GM21526 (cell line): ENCODE results near the gene DPEP1.
"Not testable (repeated sequence)": the region's sequence is repeated elsewhere in the genome, so short reads cannot be mapped to it uniquely, and the experiment has no call there.

Source experiments
- ATAC-seq: cut with Tn5 transposase; IDR thresholded peaks from one replicate; pipeline ENCODE4 v1.9.1; 2021; ENCODE audit warnings: moderate library complexity; ENCODE audit not compliant: unreplicated experiment, low FRiP score

Gene DPEP1

GRCh38 chr16:89576153-89577054 is 37.0 kb upstream of the DPEP1 start:
- ATAC-seq = no peak

GRCh38 chr16:89577055-89577759 is 36.2 kb upstream of the DPEP1 start:
- ATAC-seq = no peak

GRCh38 chr16:89579351-89579750 is 34.1 kb upstream of the DPEP1 start:
- no peak for ATAC-seq

DNA sequence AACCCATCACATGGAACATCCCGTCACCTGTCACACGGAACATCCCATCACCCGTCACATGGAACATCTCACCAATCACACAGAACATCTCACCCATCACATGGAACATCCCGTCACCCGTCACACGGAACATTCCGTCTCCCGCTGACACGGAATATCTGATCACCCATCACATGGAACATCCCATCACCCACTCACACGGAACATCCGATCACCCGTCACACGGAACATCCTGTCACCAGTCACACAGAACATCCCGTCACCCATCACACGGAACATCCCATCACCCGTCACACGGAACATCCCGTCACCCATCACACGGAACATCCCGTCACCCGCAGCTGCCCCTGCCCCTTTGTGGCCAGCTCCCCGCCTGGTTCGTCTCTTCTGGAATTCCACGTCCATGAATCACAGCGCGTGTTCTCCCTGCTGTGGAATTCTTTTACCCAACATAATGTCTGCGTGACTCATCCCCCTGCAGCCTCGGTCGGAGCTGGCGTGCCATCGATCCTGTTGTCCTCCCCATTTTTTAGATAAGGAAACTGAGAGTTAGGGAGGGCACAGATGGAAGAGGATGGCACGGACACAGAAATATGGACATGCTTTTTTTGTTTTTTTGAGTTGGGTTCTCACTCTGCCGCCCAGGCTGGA is 32.3 kb upstream of the DPEP1 start:
- no peak for ATAC-seq

GRCh38 chr16:89581861-89582563 is 31.4 kb upstream of the DPEP1 start:
- ATAC-seq = no peak

DNA sequence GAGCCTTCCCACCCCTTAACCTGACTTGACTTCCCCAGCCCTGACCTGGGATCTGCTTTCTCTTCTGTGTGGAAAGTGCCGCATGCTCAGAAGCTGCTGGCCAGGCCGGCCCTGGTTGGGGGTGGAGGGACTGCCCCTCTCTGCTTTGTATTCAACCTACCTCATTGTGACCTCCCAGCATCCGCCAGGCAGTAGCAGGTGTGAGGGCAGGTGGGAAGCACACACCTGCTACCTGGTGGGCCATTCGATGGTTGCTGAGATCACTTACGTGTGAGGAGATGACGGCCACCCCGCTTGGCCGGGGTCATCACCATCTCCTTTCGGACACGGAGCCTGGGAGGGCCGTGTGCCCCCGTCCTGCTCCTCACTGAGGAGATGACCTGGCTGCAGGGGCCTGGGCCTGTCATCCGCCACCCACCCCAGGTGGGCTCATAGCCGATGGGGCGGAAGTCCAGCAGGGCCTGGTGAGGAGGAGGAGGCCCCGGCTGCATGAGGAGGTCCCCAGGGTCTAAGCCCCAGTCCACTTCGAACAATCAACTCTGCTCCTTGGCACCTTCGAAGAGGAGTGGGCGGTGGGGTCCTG is 30.7 kb upstream of the DPEP1 start:
- no peak for ATAC-seq

DNA sequence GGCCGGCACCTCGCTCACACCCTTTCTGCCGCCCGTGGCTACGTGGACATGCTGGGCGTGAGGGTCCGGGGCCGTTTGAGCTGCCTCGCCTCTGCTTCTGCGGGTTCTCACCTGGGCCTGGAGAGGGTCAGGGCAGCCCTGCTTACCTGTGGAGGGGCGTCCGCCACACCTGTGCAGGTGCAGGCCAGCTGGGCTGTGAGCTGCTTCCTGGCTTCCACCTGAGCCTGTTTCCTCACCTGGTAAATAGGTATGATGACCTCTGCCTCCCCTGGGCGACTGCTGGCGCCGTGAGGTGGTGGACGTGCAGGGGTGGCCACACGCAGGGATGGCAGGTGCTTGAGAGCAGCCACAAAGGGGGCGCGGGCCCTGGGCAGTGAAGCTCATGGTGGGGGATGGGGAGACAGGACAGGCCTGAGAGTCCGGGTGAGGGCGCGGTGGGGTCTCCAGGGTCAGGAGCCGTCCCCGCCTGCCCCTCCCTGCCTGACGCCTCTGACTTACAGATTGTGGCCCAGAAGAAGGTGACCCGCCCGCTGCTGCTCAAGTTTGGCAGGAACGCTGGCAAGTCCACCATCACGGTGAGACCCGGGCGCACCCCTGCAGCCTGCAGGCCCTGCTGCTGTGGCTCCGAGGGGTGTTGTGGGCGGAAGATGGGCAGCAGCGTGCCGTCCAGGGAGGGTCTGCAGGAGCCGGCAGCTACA is 30.1 kb upstream of the DPEP1 start:
- ATAC-seq = no peak

GRCh38 chr16:89583895-89584644 is 29.4 kb upstream of the DPEP1 start:
- ATAC-seq = no peak

DNA sequence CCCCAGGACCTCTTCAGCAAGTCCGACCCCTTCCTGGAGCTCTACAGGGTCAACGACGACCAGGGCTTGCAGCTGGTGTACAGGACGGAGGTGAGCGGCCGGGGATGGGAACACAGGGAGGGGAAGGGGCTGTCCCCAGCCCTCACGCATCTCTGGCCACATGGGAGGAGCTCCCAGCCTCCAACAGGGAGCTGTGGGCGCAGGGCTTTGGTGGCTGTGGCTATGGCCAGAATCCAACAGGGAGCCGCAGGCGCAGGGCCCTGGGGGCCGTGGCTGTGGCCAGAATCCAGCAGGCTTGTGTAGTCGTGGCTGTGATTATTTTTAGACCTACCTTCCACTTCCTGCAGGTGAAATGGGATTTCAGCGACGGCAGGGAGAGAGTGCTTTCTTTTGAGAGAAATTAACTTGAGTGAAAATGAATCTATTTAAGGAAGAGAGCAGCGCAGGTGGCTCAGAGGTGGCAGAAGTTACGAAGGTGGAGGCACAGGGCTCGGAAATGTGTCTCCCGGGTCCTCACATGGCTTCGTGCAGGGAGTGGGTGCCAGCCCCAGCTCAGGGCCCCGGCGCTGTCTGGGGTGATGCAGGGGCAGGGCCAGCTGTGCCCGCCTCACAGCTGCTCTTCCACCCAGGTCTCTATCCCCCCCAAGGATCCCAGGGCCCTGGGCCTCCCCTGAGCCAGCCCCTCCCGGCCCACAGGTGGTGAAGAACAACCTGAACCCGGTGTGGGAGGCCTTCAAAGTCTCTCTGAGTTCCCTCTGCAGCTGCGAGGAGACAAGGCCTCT is 28.5 kb upstream of the DPEP1 start:
- ATAC-seq = no peak

DNA sequence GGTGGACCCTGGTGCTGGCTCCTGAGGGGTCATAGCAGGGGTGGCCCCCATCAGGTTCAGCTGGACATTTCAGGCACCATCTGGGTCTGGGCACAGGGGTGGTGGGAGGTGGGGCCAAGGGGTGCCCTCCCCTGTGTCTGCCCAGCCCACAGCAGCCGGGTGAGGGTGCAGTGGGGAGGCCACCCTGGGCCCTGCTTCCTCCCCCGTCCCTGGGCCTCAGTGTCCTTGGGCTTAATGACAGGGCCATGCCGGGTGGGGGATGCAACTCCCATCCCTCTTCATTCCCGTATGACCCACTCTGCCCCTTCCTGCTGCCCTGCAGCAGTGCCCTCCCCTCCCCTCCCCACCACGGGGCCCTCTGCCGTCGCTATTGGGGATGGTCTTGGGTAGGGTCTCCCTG is 27.2 kb upstream of the DPEP1 start:
- no peak for ATAC-seq

DNA sequence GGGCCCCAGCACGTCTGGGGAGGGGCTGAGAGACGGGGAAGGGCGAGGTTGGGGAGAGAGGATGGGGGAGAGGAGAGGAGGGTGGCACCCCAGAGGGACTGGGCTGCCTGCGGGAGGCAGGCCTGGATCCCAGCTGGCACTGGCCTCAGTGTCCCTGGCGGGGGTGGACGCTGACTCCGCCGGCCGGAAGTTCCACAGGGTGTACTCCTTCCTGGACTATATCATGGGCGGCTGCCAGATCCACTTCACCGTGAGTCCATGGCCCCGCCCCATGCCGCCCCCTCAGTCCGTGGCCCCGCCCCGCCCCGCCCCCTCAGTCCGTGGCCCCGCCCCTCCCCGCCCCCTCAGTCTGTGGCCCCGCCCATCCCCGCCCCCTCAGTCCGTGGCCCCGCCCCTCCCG is 26.6 kb upstream of the DPEP1 start:
- no peak for ATAC-seq

DNA sequence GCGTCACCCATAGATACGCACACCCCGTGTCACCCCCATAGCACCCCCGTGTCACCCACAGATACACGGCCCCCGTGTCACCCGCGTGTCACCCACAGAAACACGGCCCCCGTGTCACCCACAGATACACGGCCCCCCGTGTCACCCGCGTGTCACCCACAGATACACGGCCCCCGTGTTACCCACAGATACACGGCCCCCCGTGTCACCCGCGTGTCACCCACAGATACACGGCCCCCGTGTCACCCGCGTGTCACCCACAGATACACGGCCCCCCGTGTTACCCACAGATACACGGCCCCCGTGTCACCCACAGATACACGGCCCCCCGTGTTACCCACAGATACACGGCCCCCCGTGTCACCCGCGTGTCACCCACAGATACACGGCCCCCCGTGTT is 25.8 kb upstream of the DPEP1 start:
- ATAC-seq = not testable (repeated sequence)

- no peak for ATAC-seq
Observed at GRCh38 chr16:89588413-89589109, 24.9 kb upstream of the DPEP1 start.

- ATAC-seq = no peak
Observed at GRCh38 chr16:89589241-89589926, 24.1 kb upstream of the DPEP1 start.

- ATAC-seq = no peak
Observed at GRCh38 chr16:89593841-89594240, 19.6 kb upstream of the DPEP1 start.

DNA sequence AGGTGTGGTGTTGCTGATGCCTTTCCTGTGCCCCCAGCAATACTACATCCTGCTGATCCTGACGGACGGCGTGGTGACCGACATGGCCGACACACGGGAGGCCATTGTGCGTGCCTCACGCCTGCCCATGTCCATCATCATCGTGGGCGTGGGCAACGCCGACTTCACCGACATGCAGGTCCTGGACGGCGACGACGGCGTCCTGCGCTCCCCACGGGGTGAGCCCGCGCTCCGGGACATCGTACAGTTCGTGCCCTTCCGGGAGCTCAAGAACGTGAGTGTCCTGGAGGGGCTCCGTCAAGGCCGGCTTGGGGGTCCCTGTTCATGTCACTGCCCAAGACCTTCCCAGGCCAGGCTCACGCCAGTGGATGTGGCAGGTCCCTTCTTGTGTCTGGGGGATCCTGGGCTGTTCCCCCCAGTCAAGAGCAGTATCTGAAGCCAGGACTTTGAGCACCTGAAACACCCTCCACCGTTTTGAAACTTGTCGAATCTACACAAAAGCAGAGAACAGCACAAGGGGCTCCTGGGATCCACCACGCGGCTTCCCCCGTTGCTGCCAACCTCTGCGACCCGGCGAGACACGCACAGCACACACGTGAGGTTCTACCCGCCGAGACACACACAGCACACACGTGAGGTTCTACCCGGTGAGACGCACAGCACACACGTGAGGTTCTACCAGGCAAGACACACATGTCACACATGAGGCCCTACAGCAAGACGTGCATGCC is 17.9 kb upstream of the DPEP1 start:
- ATAC-seq = no peak
